AG04450 (cell line): ENCODE data around the gene RNF43. TPM values are rescaled to one million over a fixed set of nuclear protein-coding genes. Genes with fewer than 3 reads are reported as not detected.

Source experiments
- CTCF ChIA-PET: fragments of 300-600, 350-600 bp; formaldehyde crosslinking; extraction: SDS; loops from one replicate; lab custom pipeline; 2022; ENCODE audit warnings: antibody characterized with exemption, inconsistent platforms; lab: Charles Lee
- POLR2A ChIA-PET: fragments of 350-600 bp; formaldehyde crosslinking; extraction: SDS; loops from one replicate; lab custom pipeline; 2021; ENCODE audit warnings: antibody characterized with exemption, inconsistent platforms; lab: Yijun Ruan, JAX
- DNase-seq: peaks from one replicate; pipeline ENCODE4 v3.0.0-alpha.2; 2011; ENCODE audit warnings: low read depth, low spot score
- H3K27ac ChIP-seq: one replicate; pipeline ENCODE4 v1.5.1; 2012; ENCODE audit warnings: low read depth, low read length, control low read depth
- H3K27me3 ChIP-seq: one replicate; pipeline ENCODE4 v1.6.0; 2012; ENCODE audit warnings: low read length; ENCODE audit not compliant: control insufficient read depth, insufficient read depth
- H3K4me3 ChIP-seq: 2 replicates; pipeline ENCODE4 v1.5.1; 2011; ENCODE audit warnings: mild to moderate bottlenecking, low read depth, low read length, control low read depth
- H3K9me3 ChIP-seq: 2 replicates; pipeline ENCODE4 v1.5.1; 2012; ENCODE audit warnings: low read length; ENCODE audit not compliant: control insufficient read depth, insufficient read depth
- CTCF ChIP-seq: IDR thresholded peaks from 2 replicates; pipeline ENCODE4 v1.5.1; 2011; ENCODE audit warnings: low read depth, low read length, control low read depth, inconsistent platforms
- polyA plus RNA-seq: library from polyadenylated mRNA; depleted of rRNA; stranded (reverse); fragments of >200 nt; gene quantifications from 2 replicates; pipeline ENCODE4 v1.2.3, GENCODE V29; 2011; rRNA removed

The RNF43 gene
- polyA plus RNA-seq, 1 experiment, result not detected

GRCh38 chr17:58368860-58369213, 48.5 kb downstream of the RNF43 start:
- no peak for DNase-seq
- Histone ChIP-seq H3K27me3 (peaks cover 20% of the 10 kb centered on the region), H3K9me3 (no peaks in the 10 kb centered on the region), H3K27ac (no peak overlapping the region), H3K4me3 (no peak overlapping the region)
- TF ChIP-seq CTCF, result no peak
- ChIA-PET CTCF (no interaction called here), POLR2A (no interaction called here)

Other genes starting within 250 kb of the RNF43 start
- not detected in 2 replicates for gene EPX, start 224.8 kb downstream of the RNF43 start, polyA plus RNA-seq
- 13.5 and 14.4 TPM in 2 replicates for gene MKS1, start 198.3 kb downstream of the RNF43 start, polyA plus RNA-seq
- not detected in 2 replicates for gene LPO, start 178.9 kb downstream of the RNF43 start, polyA plus RNA-seq
- not detected in 2 replicates for gene MPO, start 136.6 kb downstream of the RNF43 start, polyA plus RNA-seq
- 1.5 and 1.7 TPM in 2 replicates for gene TSPOAP1, start 88.7 kb downstream of the RNF43 start, polyA plus RNA-seq
- gene SUPT4H1, start 65.3 kb downstream of the RNF43 start, polyA plus RNA-seq, result 178 and 191 TPM in 2 replicates
- gene HSF5, start 70.9 kb upstream of the RNF43 start, polyA plus RNA-seq, result not detected in 2 replicates
- 28.3 and 33.5 TPM in 2 replicates for gene MTMR4, start 97.1 kb upstream of the RNF43 start, polyA plus RNA-seq